HepG2 (cell line): ENCODE measurements around the gene VCAM1. TPM values are rescaled to one million over a fixed set of nuclear protein-coding genes. Genes with fewer than 3 reads are reported as not detected.

ENCODE experiments used
- ATAC-seq: fragments of 200-7000 bp; cut with Tn5 transposase; 3 replicates; pipeline ENCODE4 v1.9.1; 2020; ENCODE audit warnings: mild to moderate bottlenecking, moderate library complexity
- BruUV-seq: library from RNA; stranded (reverse); fragments of 400-500 nt; replicated peaks from 2 replicates; lab custom pipeline; 2021; lab: Mats Ljungman, UMichigan
- CTCF ChIA-PET: fragments of 300-600 bp; formaldehyde crosslinking; extraction: SDS; loops from one replicate; lab custom pipeline; 2021; ENCODE audit warnings: low total read pairs, inconsistent platforms, low intra/inter-chr PET ratio; lab: Yijun Ruan, JAX
- POLR2A ChIA-PET: fragments of 350-600 bp; sonication (Branson Sonifier 250); formaldehyde crosslinking; loops from one replicate; lab custom pipeline; 2020; ENCODE audit warnings: antibody characterized with exemption, inconsistent platforms; lab: Yijun Ruan, JAX
- DNase-seq: peaks from one replicate; pipeline ENCODE4 v3.0.0-alpha.2; 2015; ENCODE audit warnings: low spot score
- FAIRE-seq: peaks from 3 replicates; lab custom pipeline; 2011; peaks lifted over from hg19 to GRCh38; lab: Jason Lieb, UNC
- H2AFZ ChIP-seq: one replicate; pipeline ENCODE4 v1.6.1; 2011; ENCODE audit warnings: low read length, inconsistent platforms
- H3K27ac ChIP-seq: fragments of 300-600 bp; 3 replicates; pipeline ENCODE4 v1.8.0; 2011; ENCODE audit warnings: mixed run types, mild to moderate bottlenecking, mixed read lengths, low read length, inconsistent platforms; ENCODE audit not compliant: insufficient read depth; ENCODE audit errors: extremely low read length
- H3K27me3 ChIP-seq, 2 experiments: fragments of 200-600 bp in 1 of 2; 2 replicates in 1 of 2; 3 replicates in 1 of 2; pipeline versions ENCODE4 v1.6.0 to v1.8.0; 2011; ENCODE audit warnings: low read length in 2 of 2, mild to moderate bottlenecking in 2 of 2, moderate library complexity in 2 of 2, inconsistent platforms in 1 of 2; ENCODE audit not compliant: insufficient read depth in 2 of 2, control insufficient read depth in 1 of 2
- H3K36me3 ChIP-seq, 2 experiments: fragments of 200-600 bp in 1 of 2; replicated peaks in 1 of 2; 2 replicates in 1 of 2; 3 replicates in 1 of 2; pipeline versions ENCODE4 v1.5.1 to v1.8.0; 2011; ENCODE audit warnings: low read length in 2 of 2, inconsistent platforms in 1 of 2; ENCODE audit not compliant: insufficient read depth in 2 of 2, control insufficient read depth in 1 of 2
- H3K4me1 ChIP-seq: 2 replicates; pipeline ENCODE4 v1.5.1; 2012; ENCODE audit warnings: low read length, inconsistent platforms; ENCODE audit not compliant: insufficient read depth
- H3K4me2 ChIP-seq: 2 replicates; pipeline ENCODE4 v1.6.0; 2011; ENCODE audit warnings: low read depth, low read length, inconsistent platforms
- H3K4me3 ChIP-seq, 3 experiments: fragments of 200-600 bp in 1 of 3; sonication (generic), shearing (Covaris generic) in 1 of 3; replicated peaks in 1 of 3; 2 replicates each; pipeline ENCODE4 v1.5.1; 2011 to 2016; ENCODE audit warnings: low read length in 3 of 3, inconsistent platforms in 2 of 3, low read depth in 2 of 3, mild to moderate bottlenecking in 2 of 3, control low read depth in 1 of 3, mixed read lengths in 1 of 3; ENCODE audit not compliant: insufficient read depth in 1 of 3
- H3K79me2 ChIP-seq: one replicate; pipeline ENCODE4 v1.6.1; 2011; ENCODE audit warnings: low read length, inconsistent platforms; ENCODE audit not compliant: insufficient read depth
- H3K9ac ChIP-seq: 2 replicates; pipeline ENCODE4 v1.6.0; 2011; ENCODE audit warnings: mild to moderate bottlenecking, low read depth, low read length, inconsistent platforms; ENCODE audit not compliant: insufficient read depth
- H3K9me3 ChIP-seq: 2 replicates; pipeline ENCODE4 v1.5.1; 2012; ENCODE audit warnings: mild to moderate bottlenecking, low read length
- H4K20me1 ChIP-seq: 2 replicates; pipeline ENCODE4 v1.6.0; 2011; ENCODE audit warnings: inconsistent platforms, mild to moderate bottlenecking, low read length, moderate library complexity; ENCODE audit not compliant: insufficient read depth
- ATF1 ChIP-seq: IDR thresholded peaks from 2 replicates; pipeline ENCODE4 v1.6.1; 2016; ENCODE audit warnings: mild to moderate bottlenecking, control low read depth
- BCL6 ChIP-seq: IDR thresholded peaks from 2 replicates; pipeline ENCODE4 v1.6.1; 2016; ENCODE audit warnings: missing genetic modification reagents, missing compliant biosample characterization
- MXD4 ChIP-seq: IDR thresholded peaks from 2 replicates; pipeline ENCODE4 v1.6.1; 2016; ENCODE audit warnings: mild to moderate bottlenecking, missing biosample characterization, missing genetic modification reagents
- NAIF1 ChIP-seq: sonication (generic); formaldehyde crosslinking; IDR thresholded peaks from 2 replicates; pipeline ENCODE4 v1.5.0; 2020; ENCODE audit warnings: mild to moderate bottlenecking, missing genetic modification reagents, borderline replicate concordance
- SKIL ChIP-seq: sonication (generic); formaldehyde crosslinking; IDR thresholded peaks from 2 replicates; pipeline ENCODE4 v1.8.0; 2022; ENCODE audit warnings: missing genetic modification reagents, mild to moderate bottlenecking, moderate library complexity, borderline replicate concordance
- TBX2 ChIP-seq: sonication (generic); formaldehyde crosslinking; IDR thresholded peaks from 2 replicates; pipeline ENCODE4 v1.5.0; 2020; ENCODE audit warnings: missing genetic modification reagents, mild to moderate bottlenecking, borderline replicate concordance
- TCF7 ChIP-seq: sonication (generic); IDR thresholded peaks from 2 replicates; pipeline ENCODE4 v1.6.1; 2016; ENCODE audit warnings: antibody characterized with exemption, low read depth
- U2AF1 ChIP-seq: fragments of 200-400 bp; formaldehyde crosslinking; optimal IDR thresholded peaks from 2 replicates; pipeline ENCODE3; 2017; ENCODE audit warnings: mild to moderate bottlenecking, low read depth, low read length
- ZEB1 ChIP-seq: IDR thresholded peaks from 2 replicates; pipeline ENCODE4 v1.6.1; 2012; ENCODE audit warnings: mild to moderate bottlenecking, low read depth, inconsistent platforms; ENCODE audit not compliant: insufficient replicate concordance
- ZFX ChIP-seq: sonication (generic); formaldehyde crosslinking; IDR thresholded peaks from 2 replicates; pipeline ENCODE4 v1.4.0; 2020; ENCODE audit warnings: mild to moderate bottlenecking, low read depth, missing genetic modification reagents, moderate library complexity
- ZNF530 ChIP-seq: sonication (generic); formaldehyde crosslinking; IDR thresholded peaks from 2 replicates; pipeline ENCODE4 v1.5.0; 2020; ENCODE audit warnings: low read depth, mild to moderate bottlenecking, missing genetic modification reagents
- WGBS: methylation state at CpG from one replicate; pipeline ENCODE4 v1.1.6; 2017; ENCODE audit warnings: low lambda C conversion rate; 5-methylcytosine and 5-hydroxymethylcytosine counted together
- in situ Hi-C: cut with HindIII; loops from 2 replicates; pipeline ENCODE4 v1.10.0; 2017; ENCODE audit warnings: low pct_unique_long_range_greater_than_20kb; ENCODE audit not compliant: extremely low pct_ligation_motif_present
- intact Hi-C: fragments of 100-400 bp; cut with micrococcal nuclease; formaldehyde crosslinking; loops from one replicate; pipeline ENCODE4 v1.10.0; 2022; ENCODE audit not compliant: unreplicated experiment
- polyA plus RNA-seq, 8 experiments: library from polyadenylated mRNA; depleted of rRNA in 3 of 8; stranded (reverse) in 7 of 8; unstranded in 1 of 8; fragments of >200 nt; fragmentation: Illumina TruSeq in 4 of 8; extraction: Trizol in 4 of 8; gene quantifications; 2 replicates each; pipeline versions ENCODE4 v1.2.1 to v1.2.3, GENCODE V29; 2011 to 2016; ENCODE audit warnings: low read depth in 4 of 8, missing spikeins in 1 of 8, mixed read lengths in 1 of 8; ENCODE audit not compliant: insufficient read depth in 1 of 8
- total RNA-seq, 5 experiments: library from RNA; depleted of rRNA; stranded (reverse); fragments of >200 nt; fragmentation: Illumina TruSeq; extraction: Trizol; gene quantifications; 2 replicates each; pipeline ENCODE4 v1.2.3, GENCODE V29; 2016; ENCODE audit warnings: low read depth in 1 of 5

The VCAM1 gene
- total and polyA plus RNA-seq, 2 of the 13 experiments (the other 11 are each of a cell fraction or from before 2014, with no cell fraction given) = not detected

DNA sequence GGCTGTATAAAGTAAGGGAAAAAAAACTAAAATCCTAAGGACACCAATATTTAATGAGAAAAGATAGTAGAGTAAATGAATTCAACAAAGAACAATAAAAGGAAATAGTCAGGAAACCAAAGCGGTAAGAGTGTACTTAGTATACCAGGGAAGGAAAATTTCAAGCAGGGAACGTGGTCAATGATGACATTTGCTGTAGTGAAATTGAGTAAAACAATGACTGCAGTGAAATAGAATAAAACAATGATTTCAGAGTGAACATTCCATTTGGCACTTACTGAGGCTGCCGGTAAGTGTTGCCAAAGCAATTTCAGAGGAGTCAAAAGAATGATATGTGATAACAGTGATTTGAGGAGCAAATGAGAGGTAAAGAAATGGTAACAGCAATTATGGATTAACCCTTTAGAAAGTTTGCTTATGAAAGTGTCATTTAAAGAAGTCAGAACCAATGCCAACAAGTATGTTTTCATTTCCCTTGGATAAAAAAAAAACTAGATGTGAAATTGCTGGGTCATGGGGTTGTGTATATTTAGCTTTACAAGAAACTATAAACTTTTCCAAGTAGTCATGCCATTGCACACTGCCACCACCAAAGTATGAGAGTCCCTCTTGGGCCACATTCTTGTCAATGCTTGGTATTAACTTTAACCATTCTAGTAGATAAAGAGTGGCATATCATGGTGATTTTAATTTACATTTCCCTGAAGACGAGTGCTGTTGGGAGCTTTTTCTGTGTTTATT lies 50.5 kb downstream of the VCAM1 start:
- Histone ChIP-seq H3K79me2 (no peaks in the 10 kb centered on the region), H3K9ac (no peak overlapping the region), H3K27ac (no peak overlapping the region), H3K4me2 (no peak overlapping the region), H2AFZ (no peak overlapping the region), H3K4me1 (no peaks in the 10 kb centered on the region), H4K20me1 (no peaks in the 10 kb centered on the region), H3K27me3 (no peaks in the 10 kb centered on the region), H3K36me3 (no peaks in the 10 kb centered on the region), H3K9me3 (no peaks in the 10 kb centered on the region), H3K4me3 (no peak overlapping the region)
- no peak for DNase-seq
- intact Hi-C loops = no loop called here
- no peak for TF ChIP-seq ZEB1
- no peak for TF ChIP-seq NAIF1
- no peak for TF ChIP-seq BCL6 (CRISPR knock-in tag)
- TF ChIP-seq U2AF1 = no peak
- TF ChIP-seq ZNF530 (CRISPR knock-in tag) = no peak
- TF ChIP-seq MXD4 (CRISPR knock-in tag) = no peak
- no peak for TF ChIP-seq TCF7
- no peak for TF ChIP-seq ATF1 (CRISPR knock-in tag)
- no peak for TF ChIP-seq SKIL (CRISPR knock-in tag)
- no peak for TF ChIP-seq TBX2 (CRISPR knock-in tag)
- TF ChIP-seq ZFX (CRISPR knock-in tag) = no peak
- WGBS = 16% methylated on average over 4 of the region's 4 CpGs
- in situ Hi-C loops = no loop called here
- ATAC-seq = no peak
- ChIA-PET CTCF (no interaction called here), POLR2A (no interaction called here)
- no TSS peak for BruUV-seq
- FAIRE-seq = no peak
